Heart left ventricle (tissue), 13 donors: ENCODE results near the gene LIPE.
"Not testable (repeated sequence)": the region's sequence is repeated elsewhere in the genome, so short reads cannot be mapped to it uniquely, and the experiment has no call there.

Experiments used
- CTCF ChIP-seq, 12 donors: fragments of 200-600 bp; sonication (generic) in 4 of 12; IDR thresholded peaks; one replicate each; pipeline versions ENCODE4 v1.5.0 to v1.8.0; 2018 to 2022; ENCODE audit warnings: antibody characterized with exemption in 12 of 12, mild to moderate bottlenecking in 5 of 12
- POLR2A ChIP-seq, 2 donors: fragments of 450-650 bp; IDR thresholded peaks; one replicate each; pipeline ENCODE4 v1.6.1; 2017; ENCODE audit warnings: antibody characterized with exemption in 2 of 2, mild to moderate bottlenecking in 2 of 2, moderate library complexity in 2 of 2
- donor health status: ischemic (EF 13 %, LVEDD 7.1; RV severe dilation, severe dysfunction).
- donor health status: DM: no; HTN: yes; CAD: no.
- donor health status: DM: no; HTN: no; CAD: no.
- donor health status: ischemic (EF 25% LVEDD 6.9; RV normal size, moderate dysfunction).
- donor health status: ischemic (EF 25% LVEDD 5.7; RV mildly dilated, moderate dysfunction).
- donor health status: ischemic (EF 35%, LVEDD 5.7; RV mildly dilated, moderate dysfunction).
- donor health status: nonischemic (EF 11% LVEDD 7.7; RV severe dilation, severe dysfunction).
- donor health status: DM: yes; HTN: yes; CAD: no.
- donor health status: PGD.
- donor health status: ischemic (EF 29% LVEDD 5.4; RV normal size, mild dysfunction).
- donor health status: nonischemic (EF 23%, LVEDD 6.1; RV moderate dilation, normal function).

GRCh38 chr19:42448306-42448705 lies 21.1 kb upstream of the LIPE start:
- TF ChIP-seq CTCF, POLR2A (IDR thresholded peaks at IDR 0.05): not testable (repeated sequence)
